HUDEP-2 (cell line): Measurements from ENCODE around the gene PARN.
"Not testable (repeated sequence)": the region's sequence is repeated elsewhere in the genome, so short reads cannot be mapped to it uniquely, and the experiment has no call there.

ENCODE experiments used
- DNase-seq, 76 experiments: peaks; one replicate each; lab custom pipeline; 2025; ENCODE audit not compliant: unreplicated experiment in 76 of 76; lab: John Stamatoyannopoulos, UW

Gene PARN

GRCh38 chr16:14632693-14633569 is 2.9 kb upstream of the PARN start, which contains the start of gene BFAR:
TSS of gene BFAR (plus strand) at chr16:14632951. CDS start at chr16:14644347, 11,396 bp downstream.
- DNase-seq, result peak; percentile 30 to 99 (median 96)

GRCh38 chr16:14630620-14631330 is 715 bp upstream of the PARN start:
- peak in 1 of 76 experiments; percentile 39 for DNase-seq

- DNase-seq, result peak in 5 of 76 experiments; percentile 33 to 55 (median 36)
These were observed 495 bp downstream of the PARN start for GRCh38 chr16:14629612-14629918.

GRCh38 chr16:14628806-14629611 is 1.1 kb downstream of the PARN start:
- DNase-seq, result peak in 5 of 76 experiments; percentile 1 to 49 (median 27)

- no peak for DNase-seq
These were observed 3.0 kb downstream of the PARN start for GRCh38 chr16:14627078-14627477.

GRCh38 chr16:14618566-14618965 is 11.5 kb downstream of the PARN start:
- no peak for DNase-seq

- no peak for DNase-seq
These were observed 13.8 kb downstream of the PARN start for GRCh38 chr16:14616280-14616679.

- DNase-seq, result no peak
These were observed 16.1 kb downstream of the PARN start for GRCh38 chr16:14613991-14614390.

GRCh38 chr16:14611660-14612059 is 18.4 kb downstream of the PARN start:
- no peak for DNase-seq

GRCh38 chr16:14609716-14610115 is 20.3 kb downstream of the PARN start:
- DNase-seq, result no peak

GRCh38 chr16:14608604-14609003 is 21.5 kb downstream of the PARN start:
- DNase-seq, result no peak

- no peak for DNase-seq
These were observed 21.9 kb downstream of the PARN start for GRCh38 chr16:14608111-14608566.

GRCh38 chr16:14606102-14606501 is 24.0 kb downstream of the PARN start:
- no peak for DNase-seq

GRCh38 chr16:14602443-14602963 is 27.6 kb downstream of the PARN start:
- no peak for DNase-seq

- DNase-seq, result peak in 4 of 76 experiments; percentile 4 to 22 (median 14)
These were observed 29.9 kb downstream of the PARN start for GRCh38 chr16:14600164-14600563.

GRCh38 chr16:14586637-14587305 is 43.3 kb downstream of the PARN start:
- DNase-seq, result no peak

- DNase-seq, result no peak
These were observed 44.8 kb downstream of the PARN start for GRCh38 chr16:14585287-14585686.

- not testable (repeated sequence) for DNase-seq
These were observed 49.1 kb downstream of the PARN start for GRCh38 chr16:14580926-14581325.

- DNase-seq, result no peak
These were observed 50.8 kb downstream of the PARN start for GRCh38 chr16:14579266-14579665.

GRCh38 chr16:14576532-14576931 is 53.5 kb downstream of the PARN start:
- DNase-seq, result no peak
